GM21723 (cell line): ENCODE measurements around the gene GPBAR1.

Source experiments
- ATAC-seq: cut with Tn5 transposase; IDR thresholded peaks from one replicate; pipeline ENCODE4 v1.9.1; 2021; ENCODE audit warnings: mild to moderate bottlenecking, moderate library complexity; ENCODE audit not compliant: unreplicated experiment

GPBAR1 gene

DNA sequence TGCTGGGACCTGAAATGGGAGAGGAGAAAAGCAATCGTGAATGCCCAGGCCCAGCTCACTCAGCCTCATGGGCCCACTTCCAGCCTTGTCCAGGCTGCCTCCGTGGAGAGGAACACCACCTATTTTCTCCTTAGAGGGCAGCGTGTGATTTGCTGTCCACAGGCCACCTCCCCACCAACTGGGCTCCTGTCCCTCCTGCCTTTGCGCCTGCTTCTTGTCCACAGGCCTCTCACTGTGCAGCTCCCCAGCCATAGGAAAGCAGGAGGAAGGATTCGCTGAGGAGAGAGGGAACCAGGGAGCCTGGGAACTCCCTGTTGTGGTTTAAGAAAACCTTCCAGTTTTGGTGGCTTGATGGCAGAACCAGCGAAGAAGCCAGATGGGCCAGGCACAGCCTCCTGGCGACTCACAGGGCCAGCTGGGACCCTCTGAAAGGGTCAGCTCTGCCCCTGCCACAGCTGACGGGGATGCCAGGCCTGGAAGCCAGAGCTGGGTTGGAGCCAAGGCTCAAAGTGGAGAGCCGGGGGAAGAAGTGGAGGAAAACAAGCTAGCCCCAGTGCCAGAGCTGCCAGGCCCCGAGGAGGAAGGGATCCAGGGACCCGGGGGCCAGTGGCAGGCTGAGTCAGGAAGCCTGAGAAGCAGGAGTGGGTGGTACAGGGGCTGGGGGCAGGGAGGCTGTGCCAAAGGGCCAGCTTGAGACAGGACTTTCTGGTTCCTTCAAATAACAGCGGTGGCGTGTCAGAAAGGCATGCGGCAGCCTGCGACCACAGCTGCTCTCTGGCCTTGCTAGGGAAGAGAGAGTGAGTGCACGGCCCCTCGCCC, 21.6 kb downstream of the GPBAR1 start:
- no peak for ATAC-seq

DNA sequence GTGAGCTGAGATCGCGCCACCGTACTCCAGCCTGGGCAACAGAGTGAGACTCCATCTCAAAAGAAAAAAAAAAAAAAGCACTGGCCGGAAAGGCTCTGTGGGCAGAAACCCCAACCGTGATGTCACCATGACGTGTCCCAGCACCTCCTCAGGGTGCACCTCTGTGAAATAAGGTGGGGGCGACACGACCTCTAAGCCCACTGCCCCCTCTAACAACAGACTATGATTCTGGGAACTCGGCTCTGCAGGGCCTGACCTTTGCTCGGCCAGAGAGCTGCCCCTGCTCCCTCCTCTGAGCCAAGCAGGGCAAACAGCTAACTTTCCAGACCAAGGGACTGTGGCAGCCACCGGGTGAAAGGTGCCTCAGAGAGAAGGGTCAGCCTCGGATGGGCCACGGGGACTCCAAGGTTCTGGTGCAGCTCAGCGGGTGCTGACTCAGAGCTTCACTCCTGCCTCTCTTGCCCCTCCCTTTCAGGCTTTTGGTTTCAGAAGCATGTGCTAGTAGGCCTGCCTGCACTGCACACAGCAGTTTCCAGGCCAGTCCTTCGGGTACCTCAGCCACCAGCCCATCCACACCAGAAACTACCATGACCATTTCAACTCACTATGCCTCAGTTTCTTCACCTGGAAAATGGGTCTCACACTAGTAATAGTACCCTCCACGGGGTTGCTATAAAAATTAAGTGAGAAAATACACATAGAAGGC, 23.4 kb downstream of the GPBAR1 start:
- peak; percentile 55 for ATAC-seq

DNA sequence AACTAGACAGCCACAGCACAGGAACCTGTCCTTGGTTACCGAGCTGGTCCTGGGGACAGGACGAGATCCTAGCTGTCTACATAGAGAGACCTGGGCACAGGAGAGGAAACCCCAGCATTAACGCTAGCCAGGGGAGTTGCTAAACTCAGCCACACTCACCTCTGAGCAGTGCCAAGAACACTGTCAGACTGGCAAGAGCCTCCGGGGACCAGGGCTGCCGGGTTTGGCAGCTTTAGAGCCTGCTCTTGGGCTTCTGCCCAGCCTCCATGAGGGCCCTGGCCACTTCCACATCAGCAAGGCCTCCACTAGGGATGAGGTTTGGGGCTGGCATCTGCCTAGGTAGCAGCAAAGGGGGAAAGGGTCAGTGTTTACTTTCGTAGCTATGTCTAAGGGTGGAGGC, 24.8 kb downstream of the GPBAR1 start:
- ATAC-seq: no peak

DNA sequence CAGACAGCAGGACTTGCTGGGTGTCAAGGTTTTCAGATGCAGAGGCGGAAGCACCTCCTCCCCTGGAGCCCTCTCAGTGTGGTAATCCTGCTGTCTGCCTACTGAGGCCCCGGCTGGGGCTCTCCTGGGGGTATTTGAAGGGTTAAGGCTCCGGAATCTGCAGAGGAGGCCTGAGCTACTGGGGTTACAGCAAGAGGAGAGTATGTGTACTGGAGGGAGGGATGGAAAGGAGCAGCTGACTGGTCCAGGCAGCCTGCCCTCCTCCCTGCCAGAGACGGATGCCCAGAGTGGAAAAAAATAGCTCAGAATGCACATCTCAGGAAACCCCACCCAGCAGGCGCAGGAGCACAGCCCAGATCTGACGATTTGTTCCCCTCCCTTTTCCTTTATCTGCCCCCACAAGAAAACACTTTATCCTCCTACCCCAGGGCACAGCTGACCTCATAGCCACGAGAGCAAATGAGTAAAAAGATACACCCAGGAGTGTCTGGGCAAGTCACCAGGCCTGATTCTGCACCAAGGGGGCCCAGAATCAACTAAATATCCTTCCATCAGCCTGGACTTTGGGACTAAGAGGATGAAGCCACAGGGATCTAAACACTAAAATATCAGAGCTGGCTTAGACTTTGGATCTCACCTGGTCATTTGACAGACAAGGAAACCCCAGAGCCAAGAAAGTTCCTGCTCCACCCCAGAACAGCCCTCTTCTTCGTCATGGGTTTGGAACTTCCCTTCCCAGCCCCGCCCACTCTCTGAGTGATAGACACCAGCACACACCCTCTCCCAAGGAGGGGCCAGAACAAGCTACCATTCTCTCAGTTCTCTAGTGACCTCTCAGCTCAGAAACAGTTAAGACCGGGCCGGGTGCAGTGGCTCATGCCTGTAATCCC, 26.0 kb downstream of the GPBAR1 start:
- ATAC-seq: peak; percentile 75

- ATAC-seq: no peak
These were observed 29.0 kb downstream of the GPBAR1 start for GRCh38 chr2:218289639-218290315.

DNA sequence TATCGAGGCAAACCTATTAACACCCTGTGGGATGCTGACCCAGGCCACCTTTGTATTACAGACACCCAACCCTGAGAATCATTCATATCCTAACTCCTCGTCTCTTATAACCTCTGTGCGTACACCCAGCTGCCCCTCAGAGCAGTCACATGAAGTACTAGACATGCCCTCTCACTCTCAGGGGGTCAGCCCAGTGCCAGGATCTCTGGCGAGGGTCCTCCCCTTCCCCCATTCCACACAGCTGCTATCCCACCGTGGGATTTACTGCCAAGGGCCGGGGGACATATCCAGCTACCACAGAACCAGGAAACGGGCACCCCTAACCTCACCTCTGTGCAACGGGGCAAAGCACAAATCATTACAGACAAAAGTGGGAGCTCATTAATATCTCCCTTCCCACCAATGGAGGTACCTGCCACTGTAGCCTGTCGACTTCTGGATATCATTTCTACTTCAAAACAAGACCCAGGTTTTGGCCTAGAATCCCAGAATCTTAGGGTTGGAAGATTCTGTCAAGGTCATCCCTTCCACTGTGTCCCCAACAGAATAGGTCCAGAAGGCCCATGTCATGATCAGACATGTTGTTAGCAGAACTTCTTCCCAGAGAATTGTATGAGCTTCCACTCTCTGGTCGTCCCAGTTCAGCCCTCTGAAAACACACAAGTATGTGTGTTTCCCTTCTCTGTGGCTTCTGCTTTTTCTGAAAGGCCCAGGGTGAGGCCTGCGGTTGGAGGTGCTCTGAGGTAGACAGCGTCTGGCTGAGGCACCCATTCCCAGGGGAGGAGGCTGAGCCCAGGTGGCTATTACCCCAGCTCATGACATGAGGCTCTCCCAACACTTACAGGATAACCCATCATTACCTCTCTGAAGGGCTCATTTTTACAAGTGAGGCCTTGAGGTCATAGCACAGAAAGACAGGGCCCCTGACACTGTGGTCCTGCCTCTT, 29.8 kb downstream of the GPBAR1 start:
- ATAC-seq: peak; percentile 53

DNA sequence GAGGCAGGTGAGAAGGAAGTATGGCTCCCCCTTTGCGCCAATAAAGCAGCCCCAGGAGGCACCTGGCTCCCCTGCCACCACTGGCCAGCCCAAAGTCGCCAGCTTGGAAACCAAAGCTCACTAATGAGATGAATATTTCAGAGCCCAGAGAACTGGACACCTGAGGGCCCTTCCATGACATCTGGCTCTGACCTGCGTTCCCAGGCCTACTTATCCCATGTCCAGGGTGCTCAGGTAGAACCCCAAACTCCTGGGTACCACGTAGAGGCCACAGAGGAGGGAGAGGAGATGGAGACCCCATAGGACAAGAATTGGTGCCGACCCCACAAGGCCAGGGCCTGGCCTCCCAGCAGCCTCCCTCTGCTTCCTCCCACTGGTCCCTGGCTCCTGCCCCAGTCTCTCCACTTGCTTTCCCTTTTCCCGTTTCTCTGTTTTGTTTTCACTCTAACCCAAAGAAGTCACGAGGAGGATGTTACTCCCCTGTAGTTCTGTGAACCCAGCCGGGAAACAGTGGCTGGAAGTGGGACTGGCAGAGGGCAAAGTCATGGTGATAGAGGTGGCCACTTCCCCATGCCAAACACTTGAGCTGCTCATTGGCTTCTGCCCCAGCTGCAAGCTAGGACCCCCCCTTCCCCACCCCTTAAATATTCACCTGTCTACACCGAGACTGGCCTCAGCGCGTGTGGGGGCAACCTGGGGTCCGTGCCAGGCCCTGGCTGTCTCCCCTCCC, 30.7 kb downstream of the GPBAR1 start:
- ATAC-seq: no peak

DNA sequence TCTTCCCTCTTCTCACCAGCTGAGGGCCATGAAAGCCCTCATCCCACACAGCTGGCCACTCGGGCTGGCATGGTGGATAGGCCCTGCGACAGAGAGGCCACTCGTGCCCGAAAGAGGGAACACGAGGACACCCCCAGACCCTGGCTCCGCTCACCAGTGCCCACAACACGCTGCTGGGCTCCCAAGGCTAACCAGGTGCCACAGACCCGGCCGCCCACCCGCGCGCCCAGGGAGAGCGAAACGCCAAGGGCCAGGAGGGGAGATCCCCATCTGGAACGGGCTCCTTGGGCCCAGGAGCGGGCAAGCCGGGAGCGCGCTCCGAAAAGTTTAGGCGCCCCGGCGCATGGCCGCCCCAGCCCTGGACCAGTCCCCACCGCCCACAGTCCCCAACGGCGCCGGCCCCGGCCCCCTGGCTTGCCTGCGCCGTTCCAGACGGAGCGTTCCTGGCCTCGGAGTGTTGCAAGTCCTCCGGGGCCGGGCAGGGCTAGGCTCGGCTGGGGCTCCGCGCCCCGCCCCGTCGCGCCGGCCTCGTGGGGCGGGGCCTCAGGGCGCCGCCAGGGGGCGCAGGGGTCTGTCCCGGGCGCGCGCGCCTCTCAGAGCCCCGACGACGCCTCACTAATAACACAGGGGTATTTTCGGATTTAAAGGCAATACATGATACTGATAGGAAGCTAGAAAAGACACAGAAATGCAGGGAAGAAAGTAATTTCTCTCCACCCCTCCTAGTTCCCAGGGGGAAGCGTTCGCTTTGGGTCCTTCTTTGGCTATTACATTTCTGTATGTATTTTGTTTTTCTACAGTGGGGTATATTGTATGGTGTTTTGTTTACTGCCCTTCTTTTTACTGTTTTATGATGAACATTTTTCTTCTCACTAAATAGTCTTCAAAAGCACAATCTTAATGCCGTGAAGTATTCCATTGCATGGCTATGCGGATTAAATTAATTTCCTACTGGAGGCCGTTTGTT, 31.5 kb downstream of the GPBAR1 start, which contains the start of gene TMBIM1:
Gene TMBIM1, minus strand, starts transcription at position 456 of the 967 bp plus-strand sequence. CDS start 10,362 bp downstream, outside the sequence.
- ATAC-seq: peak; percentile 75

DNA sequence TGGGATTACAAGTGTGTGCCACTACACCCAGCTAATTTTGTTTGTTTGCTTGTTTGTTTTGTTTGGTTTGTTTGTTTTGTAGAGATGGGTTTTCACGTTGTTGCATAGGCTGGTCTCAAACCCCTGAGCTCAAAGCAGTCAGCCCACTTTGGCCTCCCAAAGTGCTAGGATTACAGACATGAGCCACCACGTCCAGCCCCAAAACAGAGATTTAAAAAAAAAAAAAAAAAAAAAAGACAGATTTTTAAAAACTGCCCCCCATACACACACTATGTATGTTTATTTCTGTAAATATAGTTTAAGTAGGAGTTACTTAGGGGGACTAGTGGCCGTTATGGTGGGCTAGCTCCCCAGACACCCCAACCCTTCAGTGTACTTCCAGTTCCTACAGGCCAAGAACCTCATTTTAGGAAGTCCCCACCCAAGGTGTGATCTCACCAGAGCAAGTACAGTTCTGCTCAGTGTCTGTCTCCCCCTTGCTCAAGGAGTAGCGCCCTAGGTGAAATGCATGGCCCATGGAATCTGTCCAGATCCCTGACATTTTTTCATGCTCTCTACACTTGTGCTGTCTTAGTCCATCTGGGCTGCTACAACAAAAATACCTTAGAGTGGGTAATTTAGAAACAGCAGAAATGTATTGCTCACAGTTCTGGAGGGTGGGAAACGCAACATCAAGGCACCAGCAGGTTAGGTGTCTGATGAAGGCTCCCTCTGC, 33.1 kb downstream of the GPBAR1 start:
- ATAC-seq: no peak

GRCh38 chr2:218294430-218295022, 33.7 kb downstream of the GPBAR1 start:
- ATAC-seq: no peak

- no peak for ATAC-seq
These were observed 34.2 kb downstream of the GPBAR1 start for GRCh38 chr2:218295029-218295428.

DNA sequence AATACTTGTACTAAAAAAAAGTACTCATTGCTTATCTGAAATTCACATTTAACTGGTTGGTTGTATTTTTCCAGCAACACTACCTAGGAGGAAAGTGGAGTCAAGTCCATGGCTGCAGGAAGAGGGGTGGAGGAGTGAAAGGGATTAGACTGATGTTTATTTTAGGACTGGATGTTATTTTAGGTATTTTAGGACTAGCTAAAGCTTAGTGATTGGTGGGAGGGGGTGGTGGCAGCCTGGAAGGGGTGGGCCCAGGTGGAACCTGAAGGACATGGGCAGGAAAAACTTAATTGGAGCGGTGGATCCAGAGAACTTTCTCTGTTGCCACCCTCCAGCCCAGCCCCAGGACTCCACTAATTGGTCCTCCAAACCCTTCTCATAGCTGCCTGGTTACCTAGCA, 35.4 kb downstream of the GPBAR1 start:
- no peak for ATAC-seq

GRCh38 chr2:218296847-218297246, 36.0 kb downstream of the GPBAR1 start:
- no peak for ATAC-seq

DNA sequence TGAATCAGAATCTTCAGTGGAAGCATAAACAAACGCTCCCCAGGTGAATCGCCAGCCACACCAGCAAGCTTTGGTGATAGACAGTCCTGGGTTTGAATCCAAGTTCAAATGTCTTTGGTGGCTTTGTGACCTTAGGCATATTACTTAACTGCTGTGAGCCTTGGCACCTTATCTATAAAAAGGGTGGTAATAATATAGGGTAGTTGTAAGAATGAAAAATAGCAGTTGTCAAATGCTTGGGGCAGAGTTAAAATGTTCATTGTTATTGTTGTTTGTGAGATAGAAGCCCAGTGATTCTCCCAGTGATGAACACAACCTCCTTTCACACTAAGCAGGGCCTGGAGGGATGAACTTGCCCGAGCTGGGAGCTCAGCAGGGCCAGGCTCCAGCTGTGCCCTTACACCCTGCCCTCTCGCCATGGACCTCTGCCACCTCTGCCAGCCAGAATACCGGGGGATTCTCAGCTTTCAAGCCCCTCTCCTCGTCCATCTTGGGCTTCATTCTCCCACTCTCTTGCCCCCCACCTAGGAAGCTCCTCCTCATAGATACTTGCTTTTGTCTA, 37.6 kb downstream of the GPBAR1 start:
- ATAC-seq: no peak

DNA sequence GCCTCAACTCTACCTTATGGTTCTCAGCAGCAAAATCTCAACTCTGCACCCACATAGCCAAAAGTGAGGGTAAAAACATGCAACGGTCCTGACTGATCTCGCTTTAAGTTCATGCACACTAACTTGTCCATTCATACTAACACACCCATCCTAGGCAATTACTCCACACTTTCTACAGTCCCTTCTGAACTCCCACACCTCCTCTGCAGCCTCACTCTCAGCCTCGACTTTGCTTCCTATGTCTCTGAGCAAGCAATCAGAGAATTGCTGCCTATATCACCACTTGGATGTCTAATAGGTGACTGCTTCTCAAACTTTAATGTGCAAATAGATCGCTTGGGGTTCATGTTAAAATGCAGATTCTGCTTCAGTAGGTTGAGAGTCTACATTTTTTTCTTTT, 39.3 kb downstream of the GPBAR1 start:
- no peak for ATAC-seq

GRCh38 chr2:218301176-218301819, 40.5 kb downstream of the GPBAR1 start:
- peak; percentile 84 for ATAC-seq
